Stimulated activated CD4-positive, alpha-beta T cell treated with anti-CD3 and anti-CD28 coated beads, Interleukin-15, amount 100 ng/mL, for 1 hour (primary cell): ENCODE data around the gene CAD.

Experiments used
- DNase-seq, 2 donors: peaks; one replicate each; pipeline ENCODE4 v3.0.0-alpha.2; 2020; ENCODE audit warnings: low read depth in 1 of 2, low spot score in 1 of 2

CAD gene

DNA sequence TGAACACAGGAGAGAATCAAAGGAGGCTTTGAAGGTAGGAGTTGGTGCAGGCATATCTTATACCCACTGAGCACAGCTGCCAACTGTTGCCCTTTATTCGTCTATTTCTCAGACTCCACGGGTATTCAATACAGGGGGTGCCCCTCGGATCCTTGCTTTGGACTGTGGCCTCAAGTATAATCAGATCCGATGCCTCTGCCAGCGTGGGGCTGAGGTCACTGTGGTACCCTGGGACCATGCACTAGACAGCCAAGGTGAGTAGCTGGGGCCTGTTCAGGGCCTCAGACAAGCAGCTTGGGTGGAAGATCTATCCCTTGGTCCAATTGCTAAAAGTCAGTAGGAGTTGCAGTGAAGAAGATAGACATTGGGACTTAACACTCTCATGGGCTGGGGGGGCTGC, 5.2 kb downstream of the CAD start:
- no peak for DNase-seq

DNA sequence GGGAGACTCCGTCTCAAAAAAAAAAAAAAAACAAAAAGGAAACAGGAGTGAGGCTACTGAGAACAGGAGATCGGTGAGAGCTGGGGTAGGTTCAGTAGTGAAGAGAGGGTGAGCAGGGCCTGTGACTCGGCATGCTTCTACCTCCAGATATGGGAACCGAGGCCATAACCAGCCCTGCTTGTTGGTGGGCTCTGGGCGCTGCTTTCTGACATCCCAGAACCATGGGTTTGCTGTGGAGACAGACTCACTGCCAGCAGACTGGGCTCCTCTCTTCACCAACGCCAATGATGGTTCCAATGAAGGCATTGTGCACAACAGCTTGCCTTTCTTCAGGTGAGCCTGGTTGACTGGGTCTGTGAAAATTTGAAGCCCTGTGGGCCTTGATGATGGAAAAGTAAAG, 6.2 kb downstream of the CAD start:
- DNase-seq = no peak

DNA sequence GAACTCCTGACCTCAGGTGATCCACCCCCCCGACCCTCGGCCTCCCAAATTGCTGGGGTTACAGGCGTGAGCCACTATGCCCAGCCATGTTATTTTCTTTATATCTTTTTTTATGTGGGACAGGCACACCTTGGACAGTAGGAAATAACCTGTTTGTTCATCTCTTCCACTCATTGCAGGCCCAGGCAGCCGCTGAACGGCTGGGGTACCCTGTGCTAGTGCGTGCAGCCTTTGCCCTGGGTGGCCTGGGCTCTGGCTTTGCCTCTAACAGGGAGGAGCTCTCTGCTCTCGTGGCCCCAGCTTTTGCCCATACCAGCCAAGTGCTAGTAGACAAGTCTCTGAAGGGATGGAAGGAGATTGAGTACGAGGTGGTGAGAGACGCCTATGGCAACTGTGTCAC, 8.4 kb downstream of the CAD start:
- no peak for DNase-seq

DNA sequence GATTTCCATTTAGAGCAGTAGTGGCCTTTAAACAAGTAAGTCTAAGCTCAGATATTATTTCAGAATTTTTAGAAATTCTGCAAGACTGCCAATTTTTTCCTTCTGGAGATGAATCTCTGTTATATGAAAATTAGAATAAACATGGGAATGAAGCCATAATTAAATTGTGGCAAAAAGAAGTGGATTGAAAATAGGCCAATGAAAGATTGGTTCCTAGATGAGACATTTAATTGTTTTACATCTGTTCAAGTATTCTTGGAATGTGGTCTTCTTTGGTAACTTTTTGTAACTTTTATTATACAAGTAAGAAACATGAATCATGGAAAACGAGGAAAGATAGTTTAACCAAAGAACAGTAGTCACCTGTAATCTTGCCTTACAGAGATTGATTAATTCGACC, 10.3 kb downstream of the CAD start:
- DNase-seq = no peak

DNA sequence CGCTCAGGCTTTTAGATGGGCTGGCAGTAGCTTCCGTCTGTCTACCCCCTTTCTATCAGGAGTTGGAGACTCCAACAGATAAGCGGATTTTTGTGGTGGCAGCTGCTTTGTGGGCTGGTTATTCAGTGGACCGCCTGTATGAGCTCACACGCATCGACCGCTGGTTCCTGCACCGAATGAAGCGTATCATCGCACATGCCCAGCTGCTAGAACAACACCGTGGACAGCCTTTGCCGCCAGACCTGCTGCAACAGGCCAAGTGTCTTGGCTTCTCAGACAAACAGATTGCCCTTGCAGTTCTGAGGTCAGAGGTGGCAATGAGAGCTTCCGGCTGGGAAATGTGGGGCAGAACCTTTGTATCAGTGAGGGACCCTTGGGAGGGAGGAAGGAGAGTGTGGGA, 14.8 kb downstream of the CAD start:
- no peak for DNase-seq

DNA sequence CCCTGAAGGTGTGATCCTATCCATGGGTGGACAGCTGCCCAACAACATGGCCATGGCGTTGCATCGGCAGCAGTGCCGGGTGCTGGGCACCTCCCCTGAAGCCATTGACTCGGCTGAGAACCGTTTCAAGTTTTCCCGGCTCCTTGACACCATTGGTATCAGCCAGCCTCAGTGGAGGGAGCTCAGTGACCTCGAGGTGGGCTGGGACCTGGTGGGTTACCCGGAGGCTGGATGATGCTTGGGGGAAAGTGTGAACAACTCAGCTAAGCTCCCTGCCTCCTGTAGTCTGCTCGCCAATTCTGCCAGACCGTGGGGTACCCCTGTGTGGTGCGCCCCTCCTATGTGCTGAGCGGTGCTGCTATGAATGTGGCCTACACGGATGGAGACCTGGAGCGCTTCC, 16.2 kb downstream of the CAD start:
- no peak for DNase-seq

DNA sequence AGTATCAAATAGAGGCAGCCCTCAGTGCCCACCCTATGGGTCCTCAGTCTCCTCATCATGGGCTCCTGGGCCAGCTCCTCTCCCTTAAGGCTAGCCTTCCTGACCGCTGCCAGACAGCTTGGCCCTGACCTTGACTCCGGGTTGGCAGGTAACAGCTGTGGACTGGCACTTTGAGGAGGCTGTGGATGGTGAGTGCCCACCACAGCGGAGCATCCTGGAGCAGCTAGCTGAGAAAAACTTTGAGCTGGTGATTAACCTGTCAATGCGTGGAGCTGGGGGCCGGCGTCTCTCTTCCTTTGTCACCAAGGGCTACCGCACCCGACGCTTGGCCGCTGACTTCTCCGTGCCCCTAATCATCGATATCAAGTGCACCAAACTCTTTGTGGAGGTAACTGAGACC, 19.0 kb downstream of the CAD start:
- no peak for DNase-seq

DNA sequence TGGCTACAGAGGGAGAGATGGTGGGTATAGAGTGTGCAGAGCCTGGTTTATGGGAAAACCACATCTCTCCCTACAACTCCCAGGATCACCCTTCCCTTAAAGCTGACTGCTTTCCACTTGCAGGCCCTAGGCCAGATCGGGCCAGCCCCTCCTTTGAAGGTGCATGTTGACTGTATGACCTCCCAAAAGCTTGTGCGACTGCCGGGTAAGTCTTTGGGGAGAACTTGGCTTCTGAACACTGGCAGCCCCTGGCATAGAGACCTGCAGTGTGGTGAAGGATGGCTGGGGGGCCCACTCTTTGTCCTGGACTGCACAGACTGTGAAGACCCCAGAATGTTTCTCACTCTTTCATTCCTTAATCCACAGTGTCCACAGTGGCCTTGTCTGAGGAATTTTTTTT, 19.5 kb downstream of the CAD start:
- DNase-seq = no peak

DNA sequence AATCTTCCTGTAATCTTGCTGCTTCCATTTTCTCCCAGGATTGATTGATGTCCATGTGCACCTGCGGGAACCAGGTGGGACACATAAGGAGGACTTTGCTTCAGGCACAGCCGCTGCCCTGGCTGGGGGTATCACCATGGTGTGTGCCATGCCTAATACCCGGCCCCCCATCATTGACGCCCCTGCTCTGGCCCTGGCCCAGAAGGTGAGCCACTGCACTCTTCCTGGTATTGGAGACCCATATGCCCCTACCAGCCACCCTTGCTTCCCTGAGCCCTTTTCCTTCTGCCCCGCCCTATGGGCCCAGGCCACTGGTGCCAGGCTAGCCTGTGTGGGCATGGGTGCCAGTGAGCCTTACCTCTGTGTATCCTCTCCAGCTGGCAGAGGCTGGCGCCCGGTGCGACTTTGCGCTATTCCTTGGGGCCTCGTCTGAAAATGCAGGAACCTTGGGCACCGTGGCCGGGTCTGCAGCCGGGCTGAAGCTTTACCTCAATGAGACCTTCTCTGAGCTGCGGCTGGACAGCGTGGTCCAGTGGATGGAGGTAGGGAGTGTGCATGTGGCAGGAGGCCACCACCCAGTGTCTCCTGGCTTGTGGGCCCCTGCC, 20.3 kb downstream of the CAD start:
- DNase-seq = no peak

DNA sequence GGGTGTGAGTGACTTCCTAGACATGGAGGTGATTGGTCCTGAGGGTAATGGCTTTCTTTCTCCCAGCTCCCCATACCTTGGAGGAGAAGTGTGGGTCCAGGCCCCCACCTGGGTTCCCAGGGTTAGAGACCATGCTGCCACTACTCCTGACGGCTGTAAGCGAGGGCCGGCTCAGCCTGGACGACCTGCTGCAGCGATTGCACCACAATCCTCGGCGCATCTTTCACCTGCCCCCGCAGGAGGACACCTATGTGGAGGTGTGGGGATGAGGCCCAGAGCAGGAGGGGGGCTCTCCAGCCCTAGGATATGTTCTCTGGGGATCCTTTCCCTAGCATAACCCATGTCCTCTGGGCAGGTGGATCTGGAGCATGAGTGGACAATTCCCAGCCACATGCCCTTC, 21.8 kb downstream of the CAD start:
- no peak for DNase-seq

DNA sequence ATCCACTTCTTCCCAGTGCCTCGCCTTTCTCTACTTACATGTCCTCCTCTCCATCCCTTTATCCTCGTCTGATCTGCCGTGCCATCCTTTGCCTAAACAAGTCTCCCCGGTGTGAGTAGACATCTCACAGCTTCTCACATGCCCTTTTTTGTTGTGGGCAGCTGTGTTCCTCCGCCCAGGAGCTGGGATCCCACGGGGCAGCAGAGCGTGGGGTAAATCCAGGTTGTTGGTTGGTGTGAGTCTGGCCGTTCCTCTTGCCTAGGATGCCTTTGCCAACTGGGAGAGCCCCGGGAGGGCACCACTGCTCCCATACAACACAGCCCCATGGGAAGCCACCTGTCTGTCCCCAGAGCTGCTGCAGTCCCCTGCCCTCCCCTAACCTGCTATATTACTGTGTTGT, 23.2 kb downstream of the CAD start:
- no peak for DNase-seq

DNA sequence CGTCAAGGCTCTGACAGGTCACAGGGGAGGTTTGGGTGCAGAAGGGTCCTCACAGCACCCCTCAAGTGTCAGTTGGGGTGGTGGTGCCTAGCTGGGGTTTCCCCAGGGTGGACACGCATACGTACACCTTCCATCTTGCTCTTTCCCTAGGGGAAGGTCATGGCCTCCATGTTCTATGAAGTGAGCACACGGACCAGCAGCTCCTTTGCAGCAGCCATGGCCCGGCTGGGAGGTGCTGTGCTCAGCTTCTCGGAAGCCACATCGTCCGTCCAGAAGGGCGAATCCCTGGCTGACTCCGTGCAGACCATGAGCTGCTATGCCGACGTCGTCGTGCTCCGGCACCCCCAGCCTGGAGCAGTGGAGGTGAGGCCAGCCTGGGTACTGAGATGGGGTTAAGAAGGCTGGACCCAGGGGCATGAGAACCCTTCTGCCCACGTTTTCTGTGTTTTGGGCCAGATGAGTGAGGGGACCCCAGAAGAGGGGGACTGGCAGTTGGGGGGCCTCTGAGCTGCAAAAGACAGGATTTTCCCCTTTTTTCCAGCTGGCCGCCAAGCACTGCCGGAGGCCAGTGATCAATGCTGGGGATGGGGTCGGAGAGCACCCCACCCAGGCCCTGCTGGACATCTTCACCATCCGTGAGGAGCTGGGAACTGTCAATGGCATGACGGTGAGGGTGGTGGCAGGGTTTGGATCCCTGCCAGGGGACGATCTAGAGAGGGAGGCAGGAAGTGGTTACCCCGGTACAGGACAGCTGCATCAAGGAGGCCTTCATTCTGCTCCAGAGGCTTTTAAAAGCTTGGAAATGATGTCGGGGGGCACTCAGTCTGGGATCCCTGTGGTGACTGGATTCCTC, 24.8 kb downstream of the CAD start:
- no peak for DNase-seq

DNA sequence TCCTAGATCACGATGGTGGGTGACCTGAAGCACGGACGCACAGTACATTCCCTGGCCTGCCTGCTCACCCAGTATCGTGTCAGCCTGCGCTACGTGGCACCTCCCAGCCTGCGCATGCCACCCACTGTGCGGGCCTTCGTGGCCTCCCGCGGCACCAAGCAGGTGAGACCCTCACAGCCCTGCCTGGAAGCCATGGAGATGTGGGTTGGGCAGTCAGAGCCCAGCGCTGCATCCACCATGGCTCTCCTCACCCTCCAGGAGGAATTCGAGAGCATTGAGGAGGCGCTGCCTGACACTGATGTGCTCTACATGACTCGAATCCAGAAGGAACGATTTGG, 25.4 kb downstream of the CAD start:
- DNase-seq = no peak

DNA sequence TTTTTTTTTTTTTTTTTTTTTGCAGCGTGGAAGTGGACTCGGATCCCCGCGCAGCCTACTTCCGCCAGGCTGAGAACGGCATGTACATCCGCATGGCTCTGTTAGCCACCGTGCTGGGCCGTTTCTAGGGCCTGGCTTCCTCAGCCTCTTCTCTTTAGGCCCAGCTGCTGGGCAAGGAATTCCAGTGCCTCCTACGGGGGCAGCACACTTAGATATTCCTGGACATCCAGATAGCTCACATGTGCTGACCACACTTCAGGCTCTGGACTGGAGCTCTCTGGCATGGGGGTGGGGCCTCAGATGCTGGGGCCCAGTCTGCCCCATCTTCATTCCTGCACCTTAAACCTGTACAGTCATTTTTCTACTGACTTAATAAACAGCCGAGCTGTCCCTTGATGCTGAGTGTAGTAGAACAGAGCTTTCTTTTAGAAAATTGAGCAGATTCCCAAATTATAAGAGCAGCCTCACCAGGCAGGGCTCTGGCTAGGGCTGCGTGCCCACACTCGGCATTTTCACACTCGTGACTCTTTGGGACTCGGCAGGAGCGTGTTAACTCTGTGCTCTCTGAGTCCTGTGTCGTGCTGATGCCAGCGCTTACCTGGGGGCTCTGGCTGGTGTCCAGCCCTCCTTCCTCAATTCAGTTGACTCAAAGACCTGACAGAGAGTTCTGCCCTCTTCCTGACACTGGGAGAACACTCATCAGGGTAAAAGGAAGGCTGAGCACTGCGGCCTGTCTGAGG, 26.4 kb downstream of the CAD start:
- no peak for DNase-seq

DNA sequence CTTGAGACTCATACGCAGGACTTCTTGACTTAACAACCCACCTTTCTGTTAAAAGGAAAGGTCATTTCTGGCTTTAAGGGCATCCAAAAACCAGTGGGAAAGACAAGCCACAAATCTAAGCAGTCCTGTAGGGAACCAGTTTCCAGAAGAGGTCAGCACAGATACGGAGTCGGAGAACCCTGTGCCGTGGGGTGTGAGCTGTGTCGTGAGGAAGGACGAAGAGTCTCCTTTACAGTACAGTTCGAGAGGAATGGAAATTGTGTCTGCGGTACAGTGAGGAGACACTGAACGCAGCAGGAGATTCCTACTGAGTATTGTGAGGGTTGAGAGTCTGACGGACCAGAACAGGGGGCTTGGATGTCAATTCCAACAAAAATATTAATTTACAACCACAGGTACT, 27.9 kb downstream of the CAD start:
- DNase-seq = no peak

DNA sequence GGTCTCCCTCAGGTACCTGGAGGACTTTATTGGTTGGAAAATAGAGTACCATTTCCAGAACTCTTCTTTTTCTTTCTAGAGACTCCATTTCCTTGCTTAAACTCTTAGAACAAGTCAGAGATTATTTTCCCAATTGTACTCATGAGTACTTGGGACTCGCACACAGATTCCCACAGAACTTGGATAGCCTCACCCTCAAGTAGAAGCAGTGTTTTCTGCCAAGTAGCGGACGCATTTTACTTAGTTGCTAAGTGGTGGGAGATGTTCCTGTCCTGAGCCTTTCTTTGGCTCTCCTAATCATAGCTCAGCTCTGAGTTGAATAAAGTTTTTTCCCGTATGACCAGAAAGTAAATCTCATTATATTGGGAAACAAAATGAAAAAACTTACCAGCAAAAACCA, 28.5 kb downstream of the CAD start:
- DNase-seq = no peak

DNA sequence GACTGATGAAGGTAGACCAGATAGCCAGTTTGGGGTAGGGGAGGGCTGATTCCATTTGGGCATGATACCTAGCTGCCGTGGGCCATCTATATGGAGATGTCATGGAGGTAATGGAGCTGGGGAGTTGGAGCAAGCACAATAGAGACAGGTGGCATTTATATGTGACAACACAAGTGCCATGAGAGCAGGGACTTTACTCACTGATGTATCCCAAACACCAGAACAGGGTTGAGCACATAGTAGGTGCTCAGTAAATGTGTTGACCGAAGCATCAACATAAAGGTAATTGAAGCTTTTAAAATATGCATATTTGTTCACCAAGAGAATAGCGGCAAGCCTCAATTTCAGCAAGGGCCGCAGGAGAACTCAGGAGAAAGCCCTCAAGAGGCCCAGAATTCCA, 30.7 kb downstream of the CAD start:
- no peak for DNase-seq

DNA sequence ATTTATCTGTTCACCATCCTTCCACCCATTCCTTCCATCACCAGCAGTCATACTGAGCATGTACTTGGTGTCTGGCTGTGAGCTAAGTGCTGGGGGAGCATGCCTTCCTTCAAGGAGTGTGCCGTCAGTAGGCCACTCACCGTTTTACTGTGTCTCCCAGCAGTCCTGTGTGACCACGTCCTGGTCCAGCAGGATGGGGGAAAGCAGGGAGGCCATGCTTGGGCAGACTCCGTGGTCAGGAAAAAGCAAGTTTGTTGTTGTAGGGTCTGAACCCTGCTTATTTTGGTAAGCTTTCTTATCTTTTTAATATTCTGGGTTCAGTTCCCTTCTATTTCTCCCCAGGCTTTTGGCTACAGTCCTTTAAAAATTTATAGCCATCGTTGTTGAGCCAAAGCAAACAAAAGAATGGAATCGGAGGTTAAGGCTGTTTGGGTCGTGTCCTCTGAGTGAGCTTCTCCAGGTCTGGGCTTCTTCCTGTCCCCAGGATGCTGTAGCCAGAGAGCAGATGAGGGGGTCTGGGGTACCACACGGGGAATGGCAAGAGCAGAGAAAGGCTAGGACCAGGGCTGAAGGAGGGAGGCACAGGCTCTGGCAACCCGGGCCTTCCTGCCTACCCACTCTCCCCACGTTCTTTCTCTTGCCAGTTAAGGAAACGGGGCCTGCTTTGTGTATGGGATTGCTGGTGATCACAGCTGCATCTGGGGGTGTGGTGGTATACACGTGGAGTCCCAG, 32.2 kb downstream of the CAD start:
- DNase-seq = no peak

DNA sequence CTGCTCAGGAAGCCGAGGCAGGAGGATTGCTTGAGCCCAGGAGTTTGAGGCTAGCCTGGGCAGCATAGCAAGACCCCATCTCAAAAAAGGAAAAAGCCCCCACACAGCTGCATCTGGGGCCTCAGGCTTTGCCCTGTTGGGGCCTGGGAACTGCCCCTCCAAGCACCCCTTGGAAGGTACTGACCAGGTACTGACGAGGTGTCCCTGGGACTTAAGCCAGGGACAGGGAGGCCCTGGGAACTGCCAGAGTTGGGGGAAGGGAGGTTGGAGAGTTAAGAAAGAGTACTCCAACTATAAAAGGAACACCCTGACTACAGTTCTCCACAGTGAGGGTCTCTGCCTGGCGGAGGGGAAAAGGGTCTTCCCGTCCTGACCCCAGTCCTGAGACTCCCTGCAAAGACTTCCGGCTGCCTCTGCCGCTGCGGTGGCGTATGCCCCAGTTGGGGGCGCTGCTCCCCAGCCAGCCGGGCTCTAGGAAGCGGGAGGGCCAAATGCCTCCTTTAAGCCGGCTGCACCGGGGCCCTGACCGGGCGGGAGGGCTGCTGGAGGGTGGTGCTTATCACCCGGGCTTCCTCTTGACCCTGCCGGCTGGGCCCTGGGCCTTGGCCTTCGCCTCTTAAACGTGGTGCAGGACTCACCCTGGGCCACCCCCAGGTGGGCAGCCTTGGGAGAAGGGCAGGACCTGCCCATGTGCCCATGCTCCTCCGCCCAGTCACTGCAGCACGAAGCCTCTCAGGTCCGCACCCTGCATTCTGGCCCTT, 32.9 kb downstream of the CAD start:
- DNase-seq = peak in 1 of 2 donors; percentile 49

DNA sequence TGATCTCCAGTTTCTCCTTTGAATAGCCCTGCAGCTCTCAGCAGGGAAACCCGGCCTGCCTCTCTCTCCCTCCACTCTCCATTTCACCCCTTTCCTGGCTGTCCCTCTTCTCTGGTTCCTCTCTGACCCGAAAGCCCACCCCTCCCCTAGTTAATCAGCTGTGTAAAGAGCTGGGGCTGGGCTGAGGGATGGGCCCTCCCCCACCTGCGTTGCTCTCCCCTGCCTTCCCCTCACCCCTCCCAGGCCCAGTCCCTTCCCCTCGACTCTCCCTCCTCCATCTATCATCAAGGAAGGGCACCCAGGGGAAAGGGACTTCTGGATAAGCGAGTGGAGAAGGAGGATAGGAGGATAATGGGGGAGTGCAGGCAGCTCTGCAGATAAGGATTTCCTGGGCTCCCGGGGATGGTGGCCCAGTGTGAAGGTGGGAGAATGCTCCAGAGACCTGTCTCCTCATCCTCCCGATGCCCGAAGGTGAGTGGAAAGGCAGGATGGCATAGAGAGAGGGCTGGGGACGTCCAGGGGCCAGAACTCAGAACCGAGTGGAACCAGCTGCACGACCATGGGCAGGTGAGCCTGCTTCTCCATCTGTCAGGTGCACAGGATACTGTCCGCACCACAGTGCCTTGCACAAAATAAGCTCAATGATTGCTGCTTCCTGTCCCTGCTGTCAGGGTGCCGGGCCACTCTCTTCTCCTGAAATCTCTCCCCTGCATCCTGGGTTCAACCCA, 33.6 kb downstream of the CAD start:
- DNase-seq = no peak
